Aorta (tissue), 5 donors: ENCODE results near the gene PIP4K2B. TPM values are rescaled to one million over a fixed set of nuclear protein-coding genes. Genes with fewer than 3 reads are reported as not detected.

Experiments
- ATAC-seq: fragments of 200-7000 bp; cut with Tn5 transposase; one replicate; pipeline ENCODE4 v1.9.1; 2022; ENCODE audit warnings: moderate library complexity; ENCODE audit not compliant: low FRiP score
- DNase-seq, 2 donors: peaks; one replicate each; pipeline ENCODE4 v3.0.0-alpha.2; 2020
- H3K27ac ChIP-seq, 2 donors: one replicate each; pipeline ENCODE4 v1.5.1; 2013; ENCODE audit warnings: low read length in 2 of 2, mild to moderate bottlenecking in 2 of 2, moderate library complexity in 2 of 2, control low read depth in 1 of 2, inconsistent platforms in 1 of 2, low read depth in 1 of 2
- H3K27me3 ChIP-seq, 2 donors: one replicate each; pipeline ENCODE4 v1.6.1; 2013; ENCODE audit warnings: control low read depth in 1 of 2, low read length in 1 of 2, mild to moderate bottlenecking in 1 of 2, moderate library complexity in 1 of 2; ENCODE audit not compliant: insufficient read depth in 2 of 2, control insufficient read depth in 1 of 2
- H3K36me3 ChIP-seq, 2 donors: one replicate each; pipeline ENCODE4 v1.6.1; 2013; ENCODE audit warnings: control low read depth in 1 of 2, low read length in 1 of 2, mild to moderate bottlenecking in 1 of 2; ENCODE audit not compliant: insufficient read depth in 2 of 2, control insufficient read depth in 1 of 2
- H3K4me1 ChIP-seq, 2 donors: one replicate each; pipeline ENCODE4 v1.6.1; 2013; ENCODE audit warnings: low read length in 2 of 2, control low read depth in 1 of 2, mild to moderate bottlenecking in 1 of 2, moderate library complexity in 1 of 2; ENCODE audit not compliant: insufficient read depth in 2 of 2, control insufficient read depth in 1 of 2
- H3K4me3 ChIP-seq, 2 donors: one replicate each; pipeline ENCODE4 v1.5.1; 2013; ENCODE audit warnings: low read length in 2 of 2, control low read depth in 1 of 2, mild to moderate bottlenecking in 1 of 2
- H3K9me3 ChIP-seq: one replicate; pipeline ENCODE4 v1.6.1; 2013; ENCODE audit warnings: mild to moderate bottlenecking, low read length; ENCODE audit not compliant: control insufficient read depth
- WGBS, 2 donors: extraction: QIAGEN DNeasy Blood & Tissue Kit; methylation state at CpG; one replicate each; pipeline ENCODE4 v1.1.7; 2013; 5-methylcytosine and 5-hydroxymethylcytosine counted together
- intact Hi-C, 2 donors: fragments of 100-400 bp; cut with DNase I; formaldehyde crosslinking; loops; one replicate each; pipeline versions ENCODE4 v1.14.2 to v1.15.0; 2022
- polyA plus RNA-seq, 2 donors: library from polyadenylated mRNA; stranded (reverse); fragments of 200-250 nt; gene quantifications; one replicate each; pipeline ENCODE4 v1.2.3, GENCODE V29; 2013
- total RNA-seq, 2 donors: library from RNA; stranded (reverse); fragmentation: NEBNext Ultra II Directional; extraction: Animal tissue kit (Norgen Biotek cat#: 25700); gene quantifications; one replicate each; pipeline ENCODE4 v1.2.1, GENCODE V29; 2021
- donor health status: healthy with polysubstance abuse.
- donor health status: Bipolar disorder and iron deficiency.
- donor health status: DM: no; HTN: no; CAD: no.
- donor health status: DM: no; HTN: no; CAD: no.
- donor health status: DM: yes; HTN: yes; CAD: no.

PIP4K2B gene
- total and polyA plus RNA-seq, 4 donors, result 9.6 to 48.4 (median 29.3) TPM

DNA sequence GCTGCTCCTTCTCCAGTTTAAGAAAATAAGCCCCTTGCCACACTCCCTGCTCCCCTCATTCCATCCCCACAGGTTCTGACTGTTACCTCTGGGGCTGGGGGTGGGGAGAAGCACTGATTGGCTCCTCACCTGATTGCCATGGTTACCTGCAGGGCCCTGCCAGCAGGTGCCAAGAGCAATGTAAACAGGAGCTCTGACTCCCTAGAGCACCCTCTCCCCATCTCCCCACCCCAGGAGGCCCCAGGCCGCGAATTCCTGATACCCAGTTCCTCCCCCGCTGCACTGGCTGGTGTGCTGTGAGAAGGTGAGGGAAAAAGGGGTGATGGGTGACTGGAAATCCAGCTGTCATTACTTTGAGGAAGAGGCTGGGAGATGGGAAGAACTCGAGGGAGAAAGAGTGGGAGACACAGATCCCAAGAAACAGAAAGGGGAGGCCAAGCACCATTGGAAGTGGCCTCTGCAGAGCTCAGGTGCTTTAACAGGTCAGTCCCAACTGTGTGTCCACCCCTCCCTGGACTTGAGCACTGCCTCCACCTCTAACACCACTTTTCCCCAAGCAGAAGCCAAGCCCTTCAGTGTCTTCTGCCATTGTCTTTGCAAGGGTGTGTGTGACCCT is 55.7 kb downstream of the PIP4K2B start:
- intact Hi-C loops, result no loop called here
- 71 to 73% methylated on average over 4 of the region's 4 CpGs for WGBS, 2 donors
- no peak overlapping the region for H3K27ac ChIP-seq
- no peak for DNase-seq
- no peak for ATAC-seq
- no peaks in the 10 kb centered on the region for H3K9me3 ChIP-seq
- H3K4me1 ChIP-seq, result peaks cover 0 to 2% of the 10 kb centered on the region in 2 donors
- H3K36me3 ChIP-seq, result peaks cover 0 to 2% of the 10 kb centered on the region in 2 donors
- no peak overlapping the region for H3K4me3 ChIP-seq
- no peaks in the 10 kb centered on the region for H3K27me3 ChIP-seq

DNA sequence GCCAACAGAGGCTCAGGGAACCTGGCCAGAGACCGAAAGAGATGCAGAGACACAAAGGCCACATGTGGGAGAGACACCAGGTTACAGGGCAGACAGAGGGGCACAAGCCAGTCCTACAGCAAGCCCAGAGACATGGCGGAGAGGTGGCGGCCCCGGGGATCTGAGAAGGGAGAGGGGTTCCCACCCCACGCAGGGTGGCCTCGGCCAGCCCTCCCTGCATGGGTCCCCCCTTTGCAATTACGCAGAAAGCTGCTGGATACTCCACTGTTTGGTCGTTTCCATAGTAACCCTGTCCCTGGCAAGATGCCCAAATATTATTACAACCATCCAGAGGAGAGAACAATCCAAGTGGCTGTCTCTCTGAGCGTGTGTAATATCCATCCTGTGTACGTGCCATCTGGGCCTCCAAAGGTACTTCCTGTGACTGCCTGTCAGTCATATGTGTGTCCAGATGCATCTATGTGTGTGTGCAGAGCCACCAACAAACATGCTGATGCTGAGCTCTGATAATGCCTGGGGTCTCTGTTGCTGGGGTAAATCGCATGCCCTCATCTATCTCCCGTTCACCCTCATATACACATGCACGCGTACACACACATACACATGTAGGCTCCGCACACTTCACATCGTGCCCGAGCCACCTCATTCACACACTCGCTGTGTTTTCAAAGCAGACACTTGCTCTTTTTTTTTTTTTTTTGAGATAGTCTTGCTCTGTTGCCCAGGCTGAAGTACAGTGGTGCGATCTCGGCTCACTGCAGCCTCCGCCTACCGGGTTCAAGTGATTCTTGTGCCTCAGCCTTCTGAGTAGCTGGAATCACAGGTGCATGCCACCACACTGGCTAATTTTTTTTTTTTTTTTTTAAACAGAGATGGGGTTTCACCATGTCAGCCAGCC is 56.7 kb downstream of the PIP4K2B start:
- Histone ChIP-seq H3K36me3 (peaks cover 0 to 6% of the 10 kb centered on the region in 2 donors), H3K27me3 (no peaks in the 10 kb centered on the region), H3K4me1 (peaks cover 0 to 2% of the 10 kb centered on the region in 2 donors), H3K27ac (peak overlapping the region in 1 of 2 donors; percentile 75), H3K9me3 (no peaks in the 10 kb centered on the region), H3K4me3 (no peak overlapping the region)
- intact Hi-C loops, result no loop called here
- ATAC-seq (peak; percentile 67), DNase-seq (peak in 1 of 2 donors; percentile 46)
- WGBS, 2 donors, result 34 to 35% methylated on average over 22 of the region's 22 CpGs

DNA sequence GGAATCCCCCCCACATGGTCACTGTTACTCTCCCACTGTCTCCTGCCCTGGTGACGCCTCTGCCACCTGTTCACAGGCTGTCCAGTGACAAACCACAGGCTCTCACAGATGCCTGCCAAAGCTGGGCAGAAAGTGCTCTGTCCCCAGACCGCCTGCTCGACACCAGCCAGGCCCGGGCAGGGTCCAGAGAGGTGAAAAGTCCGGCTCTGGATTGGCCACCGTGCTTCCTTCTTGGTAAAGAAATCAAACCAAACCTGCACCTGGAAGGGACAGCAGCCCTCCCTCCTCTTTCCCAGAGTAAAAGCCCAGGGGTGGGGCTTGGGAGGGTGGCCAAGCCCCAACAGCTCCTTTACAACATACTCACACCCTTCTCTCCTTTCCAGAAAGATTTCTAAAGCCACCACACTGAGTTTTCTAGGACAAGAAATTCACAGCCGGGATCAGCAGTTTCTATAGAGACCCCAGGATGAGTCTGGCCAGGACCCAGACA is 57.4 kb downstream of the PIP4K2B start:
- intact Hi-C loops, result no loop called here
- 7 to 8% methylated on average over 7 of the region's 7 CpGs for WGBS, 2 donors
- DNase-seq, result peak in 1 of 2 donors; percentile 60
- peak; percentile 34 for ATAC-seq
- Histone ChIP-seq H3K27ac (peak overlapping the region; percentile 19 to 75), H3K27me3 (no peaks in the 10 kb centered on the region), H3K36me3 (peaks cover 0 to 6% of the 10 kb centered on the region in 2 donors), H3K4me3 (no peak overlapping the region), H3K9me3 (no peaks in the 10 kb centered on the region), H3K4me1 (peaks cover 0 to 2% of the 10 kb centered on the region in 2 donors)

DNA sequence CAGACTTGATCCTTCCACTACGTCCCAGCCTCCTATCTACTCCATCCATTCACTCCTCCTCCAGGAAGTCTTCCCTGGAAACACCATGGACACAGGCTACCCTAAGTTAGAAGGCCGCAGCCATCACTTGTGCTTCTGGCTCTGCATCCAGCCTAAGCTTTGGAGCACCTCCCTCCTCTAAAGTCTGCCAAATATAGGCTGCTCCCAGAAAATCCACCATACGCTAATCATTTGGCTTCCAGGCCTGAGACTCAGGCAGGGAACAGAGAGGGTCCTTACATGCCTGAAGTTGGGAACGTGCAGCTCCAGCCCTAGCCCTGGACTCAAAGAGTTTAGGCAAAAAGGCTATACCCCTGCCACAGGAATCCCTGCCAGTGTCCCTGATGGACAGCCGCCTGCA is 57.9 kb downstream of the PIP4K2B start:
- no peaks in the 10 kb centered on the region for H3K9me3 ChIP-seq
- intact Hi-C loops, result no loop called here
- peaks cover 0 to 6% of the 10 kb centered on the region in 2 donors for H3K36me3 ChIP-seq
- H3K4me1 ChIP-seq, result peaks cover 0 to 2% of the 10 kb centered on the region in 2 donors
- ATAC-seq (no peak), DNase-seq (no peak)
- no peak overlapping the region for H3K27ac ChIP-seq
- 29 to 37% methylated on average over 5 of the region's 5 CpGs for WGBS, 2 donors
- no peak overlapping the region for H3K4me3 ChIP-seq
- no peaks in the 10 kb centered on the region for H3K27me3 ChIP-seq

DNA sequence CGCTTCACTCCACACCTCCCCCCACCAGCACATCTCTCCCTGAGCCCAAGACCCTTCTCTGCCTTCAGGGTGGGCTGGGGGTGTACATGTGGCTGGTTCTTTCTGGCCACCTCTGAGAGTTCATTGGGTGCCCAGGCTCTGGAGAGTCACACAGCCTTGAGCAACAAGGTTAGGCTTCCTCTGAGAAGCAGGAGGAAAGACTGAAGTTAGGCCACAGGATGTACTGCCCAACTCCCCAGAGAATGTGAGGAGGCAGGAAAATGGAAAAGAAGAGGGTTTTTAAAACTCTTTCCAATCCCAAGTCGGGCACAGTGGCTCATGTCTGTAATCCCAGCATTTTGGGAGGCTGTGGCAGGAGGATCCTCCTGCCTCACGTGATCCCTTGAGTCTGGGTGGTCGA is 58.5 kb downstream of the PIP4K2B start:
- no peak for ATAC-seq
- H3K4me3 ChIP-seq, result no peak overlapping the region
- intact Hi-C loops, result no loop called here
- H3K9me3 ChIP-seq, result no peaks in the 10 kb centered on the region
- H3K27ac ChIP-seq, result peak overlapping the region in 1 of 2 donors; percentile 14
- H3K36me3 ChIP-seq, result peaks cover 0 to 6% of the 10 kb centered on the region in 2 donors
- no peaks in the 10 kb centered on the region for H3K27me3 ChIP-seq
- no peak for DNase-seq
- WGBS, 2 donors, result 52 to 57% methylated on average over 4 of the region's 4 CpGs
- peaks cover 0 to 2% of the 10 kb centered on the region in 2 donors for H3K4me1 ChIP-seq

DNA sequence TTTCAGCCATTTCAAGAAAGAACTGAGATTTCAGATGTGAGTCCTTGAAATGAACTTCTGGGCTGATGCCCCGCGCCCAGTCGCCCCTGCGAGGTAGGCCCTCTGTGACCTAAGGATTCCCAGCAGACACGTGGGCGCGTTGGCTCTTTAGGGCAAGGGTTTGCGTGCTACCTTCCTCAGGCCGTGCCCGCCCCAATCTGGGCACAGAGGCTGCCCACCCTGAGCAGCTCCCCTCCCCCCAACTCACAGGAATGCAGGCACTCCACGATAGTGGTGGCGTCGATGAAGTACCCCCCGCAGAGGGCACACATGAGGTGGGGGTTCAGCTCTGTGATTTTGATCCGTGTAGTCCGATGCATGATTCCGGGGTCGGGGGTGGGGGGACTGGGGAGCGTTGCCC is 59.3 kb downstream of the PIP4K2B start:
- Histone ChIP-seq H3K9me3 (no peaks in the 10 kb centered on the region), H3K36me3 (peaks cover 0 to 6% of the 10 kb centered on the region in 2 donors), H3K27me3 (no peaks in the 10 kb centered on the region), H3K4me3 (no peak overlapping the region), H3K4me1 (peaks cover 0 to 2% of the 10 kb centered on the region in 2 donors), H3K27ac (no peak overlapping the region)
- intact Hi-C loops, result no loop called here
- DNase-seq, result no peak
- ATAC-seq, result no peak
- WGBS, 2 donors, result 86 to 88% methylated on average over 19 of the region's 19 CpGs

DNA sequence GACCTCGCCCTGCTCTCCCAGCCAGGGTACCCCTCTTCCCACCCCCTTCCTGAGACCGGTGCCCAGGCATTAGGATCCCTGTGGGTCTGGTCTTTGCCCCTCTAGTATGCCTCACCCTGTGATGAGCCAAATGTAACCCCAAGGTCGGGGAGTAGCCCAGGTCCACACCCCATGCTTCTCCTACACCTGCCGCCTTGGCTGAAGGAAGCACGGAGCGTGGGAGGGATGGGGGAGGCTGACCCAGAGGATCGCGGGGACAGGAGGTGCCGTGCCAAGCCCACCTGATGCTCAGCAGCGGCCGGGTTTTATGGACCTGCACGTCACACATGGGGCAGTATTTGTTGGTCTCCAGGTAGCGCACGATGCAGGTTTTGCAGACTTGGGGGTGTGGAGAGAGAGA is 60.1 kb downstream of the PIP4K2B start:
- Histone ChIP-seq H3K27ac (no peak overlapping the region), H3K4me3 (no peak overlapping the region), H3K4me1 (peaks cover 0 to 2% of the 10 kb centered on the region in 2 donors), H3K9me3 (no peaks in the 10 kb centered on the region), H3K27me3 (no peaks in the 10 kb centered on the region), H3K36me3 (peaks cover 0 to 6% of the 10 kb centered on the region in 2 donors)
- ATAC-seq, result no peak
- WGBS, 2 donors, result 77 to 84% methylated on average over 14 of the region's 14 CpGs
- peak in 1 of 2 donors; percentile 42 for DNase-seq
- intact Hi-C loops, result loop anchor here in 1 of 2 donors (10.0 kb wide), 1 partner anchor 415 kb away; the partner anchor contains the start of gene PLXDC1

DNA sequence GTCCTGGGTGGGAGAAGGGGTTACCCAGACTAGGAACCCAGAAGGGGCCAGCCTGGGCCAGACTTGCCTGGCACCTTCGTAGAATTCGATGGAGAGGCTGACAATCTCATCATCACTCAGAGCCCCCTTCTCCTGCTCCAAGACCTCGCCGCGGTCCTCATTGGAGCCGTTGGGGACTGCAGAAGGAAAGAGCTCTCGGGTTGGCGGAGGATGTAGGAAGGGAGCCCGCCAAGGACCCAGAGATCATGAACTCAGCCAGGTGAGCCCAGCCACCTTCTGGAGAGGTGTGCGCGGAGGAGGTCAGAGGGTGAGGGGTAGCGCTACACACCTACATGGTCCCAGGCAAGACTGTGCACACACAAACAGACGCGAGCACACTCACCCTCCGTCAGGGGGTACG is 60.7 kb downstream of the PIP4K2B start:
- Histone ChIP-seq H3K4me1 (peaks cover 0 to 2% of the 10 kb centered on the region in 2 donors), H3K27me3 (no peaks in the 10 kb centered on the region), H3K27ac (no peak overlapping the region), H3K9me3 (no peaks in the 10 kb centered on the region), H3K36me3 (peaks cover 0 to 6% of the 10 kb centered on the region in 2 donors), H3K4me3 (no peak overlapping the region)
- intact Hi-C loops, result loop anchor here in 1 of 2 donors (10.0 kb wide), 1 partner anchor 416 kb away; the partner anchor contains the start of gene PLXDC1
- DNase-seq (no peak), ATAC-seq (no peak)
- WGBS, 2 donors, result 90 to 95% methylated on average over 16 of the region's 16 CpGs
